HCT116 (cell line): ENCODE measurements around the gene LRRC72.

Experiments used
- CTCF ChIP-seq, 3 experiments: fragments of 200-600 bp in 1 of 3; sonication (generic) in 1 of 3; IDR thresholded peaks in 2 of 3; conservative IDR thresholded peaks in 1 of 3; 2 replicates each; pipeline ENCODE4 v1.5.1; 2012 to 2017; ENCODE audit warnings: low read depth in 2 of 3, low read length in 2 of 3, antibody characterized with exemption in 1 of 3, borderline replicate concordance in 1 of 3, control low read depth in 1 of 3, mild to moderate bottlenecking in 1 of 3, mixed read lengths in 1 of 3, mixed run types in 1 of 3, moderate library complexity in 1 of 3; ENCODE audit not compliant: insufficient read depth in 1 of 3
- SP1 ChIP-seq: IDR thresholded peaks from 2 replicates; pipeline ENCODE4 v1.6.1; 2012; ENCODE audit warnings: low read depth
- TCF7L2 ChIP-seq: IDR thresholded peaks from 2 replicates; pipeline ENCODE4 v1.7.0; 2011; ENCODE audit warnings: borderline replicate concordance, inconsistent platforms; ENCODE audit not compliant: insufficient read depth, insufficient read length; ENCODE audit errors: extremely low read depth

- TF ChIP-seq CTCF (IDR thresholded peaks at IDR 0.05 in 2 of 3, conservative IDR thresholded peaks at IDR 0.05 in 1 of 3; ENCODE audit: borderline replicate concordance in 1 of 3, insufficient read depth in 1 of 3, low read depth in 2 of 3, low read length in 2 of 3) = no peak
- no peak for TF ChIP-seq TCF7L2
- no peak for TF ChIP-seq SP1
Observed at GRCh38 chr7:16589881-16590280, 63.3 kb downstream of the LRRC72 start.
